ENCODE data around the gene MYRF.

DNA sequence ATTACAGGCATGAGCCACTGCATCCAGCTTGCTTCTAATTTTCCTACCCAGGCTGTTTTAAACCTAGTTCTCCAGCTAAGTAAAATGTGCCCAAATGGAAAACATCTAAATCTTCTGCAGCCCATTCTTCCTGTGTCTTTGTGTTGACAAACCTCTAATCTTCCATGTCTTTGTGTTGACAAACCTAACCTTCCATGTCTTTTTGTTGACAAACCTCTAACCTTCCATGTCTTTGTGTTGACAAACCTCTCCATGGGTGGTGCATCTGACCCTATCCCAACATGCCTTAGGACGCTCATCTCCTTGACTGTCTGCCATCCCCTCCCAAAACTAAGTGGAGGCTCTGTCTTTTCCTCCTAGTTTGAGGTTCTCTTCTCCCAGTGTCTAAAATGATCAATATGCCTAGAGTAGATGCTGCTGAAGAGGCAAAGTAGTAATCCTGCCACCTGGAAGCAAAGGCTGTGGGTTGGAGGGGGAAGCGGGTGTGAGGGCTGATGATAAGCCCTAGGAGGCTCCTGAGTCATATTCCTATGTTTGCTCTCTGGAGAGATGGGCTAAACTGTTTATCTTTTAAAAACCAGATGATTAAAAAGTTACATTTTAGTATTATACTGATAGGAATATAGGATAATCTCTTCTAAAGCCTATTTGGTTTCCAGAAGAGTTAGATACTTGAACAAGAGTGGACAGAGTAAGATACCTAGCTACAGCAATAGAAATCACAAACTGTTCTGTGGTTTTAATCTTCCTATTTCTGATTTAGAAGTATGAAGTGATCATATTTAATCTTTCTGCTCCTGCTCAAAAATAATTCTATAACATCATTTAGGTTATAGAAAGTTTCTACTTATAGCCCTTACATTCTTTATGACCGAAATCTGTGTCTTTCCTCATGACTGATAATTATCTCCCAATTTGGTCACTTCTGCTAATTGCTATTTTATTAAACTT is 48.2 kb downstream of the MYRF start:
- no peak for TF ChIP-seq YY1 (IDR thresholded peaks at IDR 0.05; ENCODE audit: low read depth)
- TF ChIP-seq EP300 (IDR thresholded peaks at IDR 0.05; ENCODE audit: borderline replicate concordance): no peak
- TF ChIP-seq, protein P1, sequence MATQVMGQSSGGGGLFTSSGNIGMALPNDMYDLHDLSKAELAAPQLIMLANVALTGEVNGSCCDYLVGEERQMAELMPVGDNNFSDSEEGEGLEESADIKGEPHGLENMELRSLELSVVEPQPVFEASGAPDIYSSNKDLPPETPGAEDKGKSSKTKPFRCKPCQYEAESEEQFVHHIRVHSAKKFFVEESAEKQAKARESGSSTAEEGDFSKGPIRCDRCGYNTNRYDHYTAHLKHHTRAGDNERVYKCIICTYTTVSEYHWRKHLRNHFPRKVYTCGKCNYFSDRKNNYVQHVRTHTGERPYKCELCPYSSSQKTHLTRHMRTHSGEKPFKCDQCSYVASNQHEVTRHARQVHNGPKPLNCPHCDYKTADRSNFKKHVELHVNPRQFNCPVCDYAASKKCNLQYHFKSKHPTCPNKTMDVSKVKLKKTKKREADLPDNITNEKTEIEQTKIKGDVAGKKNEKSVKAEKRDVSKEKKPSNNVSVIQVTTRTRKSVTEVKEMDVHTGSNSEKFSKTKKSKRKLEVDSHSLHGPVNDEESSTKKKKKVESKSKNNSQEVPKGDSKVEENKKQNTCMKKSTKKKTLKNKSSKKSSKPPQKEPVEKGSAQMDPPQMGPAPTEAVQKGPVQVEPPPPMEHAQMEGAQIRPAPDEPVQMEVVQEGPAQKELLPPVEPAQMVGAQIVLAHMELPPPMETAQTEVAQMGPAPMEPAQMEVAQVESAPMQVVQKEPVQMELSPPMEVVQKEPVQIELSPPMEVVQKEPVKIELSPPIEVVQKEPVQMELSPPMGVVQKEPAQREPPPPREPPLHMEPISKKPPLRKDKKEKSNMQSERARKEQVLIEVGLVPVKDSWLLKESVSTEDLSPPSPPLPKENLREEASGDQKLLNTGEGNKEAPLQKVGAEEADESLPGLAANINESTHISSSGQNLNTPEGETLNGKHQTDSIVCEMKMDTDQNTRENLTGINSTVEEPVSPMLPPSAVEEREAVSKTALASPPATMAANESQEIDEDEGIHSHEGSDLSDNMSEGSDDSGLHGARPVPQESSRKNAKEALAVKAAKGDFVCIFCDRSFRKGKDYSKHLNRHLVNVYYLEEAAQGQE (IDR thresholded peaks at IDR 0.05; ENCODE audit: low read depth): no peak
- no peak for TF ChIP-seq TAF1 (IDR thresholded peaks at IDR 0.05; ENCODE audit: low read depth)
- no peak for TF ChIP-seq FOXM1 (IDR thresholded peaks at IDR 0.05; ENCODE audit: borderline replicate concordance, low read depth)
- TF ChIP-seq CEBPB (IDR thresholded peaks at IDR 0.05): no peak
- TF ChIP-seq TEAD4 (IDR thresholded peaks at IDR 0.05): no peak
- TF ChIP-seq, protein P2, sequence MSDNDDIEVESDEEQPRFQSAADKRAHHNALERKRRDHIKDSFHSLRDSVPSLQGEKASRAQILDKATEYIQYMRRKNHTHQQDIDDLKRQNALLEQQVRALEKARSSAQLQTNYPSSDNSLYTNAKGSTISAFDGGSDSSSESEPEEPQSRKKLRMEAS (IDR thresholded peaks at IDR 0.05): no peak
- TF ChIP-seq, protein P3, sequence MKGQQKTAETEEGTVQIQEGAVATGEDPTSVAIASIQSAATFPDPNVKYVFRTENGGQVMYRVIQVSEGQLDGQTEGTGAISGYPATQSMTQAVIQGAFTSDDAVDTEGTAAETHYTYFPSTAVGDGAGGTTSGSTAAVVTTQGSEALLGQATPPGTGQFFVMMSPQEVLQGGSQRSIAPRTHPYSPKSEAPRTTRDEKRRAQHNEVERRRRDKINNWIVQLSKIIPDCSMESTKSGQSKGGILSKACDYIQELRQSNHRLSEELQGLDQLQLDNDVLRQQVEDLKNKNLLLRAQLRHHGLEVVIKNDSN (IDR thresholded peaks at IDR 0.05): no peak
- TF ChIP-seq RAD21 (IDR thresholded peaks at IDR 0.05; ENCODE audit: low read depth): no peak
- TF ChIP-seq NFIC (IDR thresholded peaks at IDR 0.05): no peak
- no peak for TF ChIP-seq TCF12 (IDR thresholded peaks at IDR 0.05; ENCODE audit: low read depth)
- TF ChIP-seq ZBTB7A (IDR thresholded peaks at IDR 0.05; ENCODE audit: low read depth): no peak
- no peak for TF ChIP-seq EGR1 (IDR thresholded peaks at IDR 0.05)
